ENCODE results near the gene H2BW2. TPM values are rescaled to one million over a fixed set of nuclear protein-coding genes. Genes with fewer than 3 reads are reported as not detected.
"Not testable (repeated sequence)": the region's sequence is repeated elsewhere in the genome, so short reads cannot be mapped to it uniquely, and the experiment has no call there.

The H2BW2 gene
- not detected in 2 replicates for total RNA-seq
- long read RNA-seq = 0 reads

DNA sequence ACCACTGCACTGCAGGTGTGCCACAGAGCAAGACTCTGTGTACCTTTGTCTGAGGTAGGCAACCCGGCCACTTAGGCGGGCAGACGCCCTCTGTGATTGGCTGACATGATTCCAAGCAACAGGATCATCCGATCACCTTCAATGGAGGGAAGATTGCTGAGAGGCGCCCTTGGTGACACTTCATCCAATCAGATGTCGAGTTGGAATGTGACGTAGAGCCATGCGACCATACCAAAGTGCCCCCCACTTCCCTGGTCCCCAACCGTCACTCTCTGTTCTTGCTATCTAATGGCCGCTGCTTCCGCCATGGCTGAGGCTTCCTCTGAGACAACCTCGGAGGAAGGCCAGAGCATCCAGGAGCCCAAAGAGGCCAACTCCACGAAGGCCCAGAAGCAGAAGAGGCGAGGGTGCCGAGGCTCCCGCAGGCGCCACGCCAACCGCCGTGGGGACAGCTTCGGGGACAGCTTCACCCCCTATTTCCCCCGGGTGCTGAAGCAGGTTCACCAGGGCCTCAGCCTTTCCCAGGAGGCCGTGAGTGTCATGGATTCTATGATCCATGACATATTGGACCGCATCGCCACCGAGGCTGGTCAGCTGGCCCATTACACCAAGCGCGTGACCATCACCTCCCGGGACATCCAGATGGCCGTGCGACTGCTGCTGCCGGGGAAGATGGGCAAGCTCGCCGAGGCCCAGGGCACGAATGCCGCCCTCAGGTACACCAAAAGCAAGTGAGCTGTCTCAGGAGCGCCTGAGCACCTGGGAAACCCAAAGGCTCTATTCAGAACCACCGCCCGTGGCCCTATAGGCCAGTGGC is at the start of gene H2BW2:
Gene H2BW2 (plus strand): TSS at position 268 of the 817 bp plus-strand sequence. CDS start 39 bp downstream, at position 307.
- H3K27me3 Mint-ChIP-seq (ENCODE audit: unreplicated experiment) = peaks cover 5% of the 10 kb centered on the region
- H3K4me3 Mint-ChIP-seq (ENCODE audit: unreplicated experiment) = no peak within 1 kb of the TSS
- TF ChIP-seq, protein P1, sequence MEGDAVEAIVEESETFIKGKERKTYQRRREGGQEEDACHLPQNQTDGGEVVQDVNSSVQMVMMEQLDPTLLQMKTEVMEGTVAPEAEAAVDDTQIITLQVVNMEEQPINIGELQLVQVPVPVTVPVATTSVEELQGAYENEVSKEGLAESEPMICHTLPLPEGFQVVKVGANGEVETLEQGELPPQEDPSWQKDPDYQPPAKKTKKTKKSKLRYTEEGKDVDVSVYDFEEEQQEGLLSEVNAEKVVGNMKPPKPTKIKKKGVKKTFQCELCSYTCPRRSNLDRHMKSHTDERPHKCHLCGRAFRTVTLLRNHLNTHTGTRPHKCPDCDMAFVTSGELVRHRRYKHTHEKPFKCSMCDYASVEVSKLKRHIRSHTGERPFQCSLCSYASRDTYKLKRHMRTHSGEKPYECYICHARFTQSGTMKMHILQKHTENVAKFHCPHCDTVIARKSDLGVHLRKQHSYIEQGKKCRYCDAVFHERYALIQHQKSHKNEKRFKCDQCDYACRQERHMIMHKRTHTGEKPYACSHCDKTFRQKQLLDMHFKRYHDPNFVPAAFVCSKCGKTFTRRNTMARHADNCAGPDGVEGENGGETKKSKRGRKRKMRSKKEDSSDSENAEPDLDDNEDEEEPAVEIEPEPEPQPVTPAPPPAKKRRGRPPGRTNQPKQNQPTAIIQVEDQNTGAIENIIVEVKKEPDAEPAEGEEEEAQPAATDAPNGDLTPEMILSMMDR (IDR thresholded peaks at IDR 0.05) = no peak
- no peak for DNase-seq (ENCODE audit: extremely low spot score, unreplicated experiment)
- H3K27ac Mint-ChIP-seq (ENCODE audit: unreplicated experiment) = no peak within 1 kb of the TSS
- H3K36me3 Mint-ChIP-seq (ENCODE audit: unreplicated experiment) = no peaks in the 10 kb centered on the region
- H3K4me1 Mint-ChIP-seq (ENCODE audit: unreplicated experiment) = no peaks in the 10 kb centered on the region
- H3K9me3 Mint-ChIP-seq (ENCODE audit: unreplicated experiment) = peaks cover 20% of the 10 kb centered on the region

DNA sequence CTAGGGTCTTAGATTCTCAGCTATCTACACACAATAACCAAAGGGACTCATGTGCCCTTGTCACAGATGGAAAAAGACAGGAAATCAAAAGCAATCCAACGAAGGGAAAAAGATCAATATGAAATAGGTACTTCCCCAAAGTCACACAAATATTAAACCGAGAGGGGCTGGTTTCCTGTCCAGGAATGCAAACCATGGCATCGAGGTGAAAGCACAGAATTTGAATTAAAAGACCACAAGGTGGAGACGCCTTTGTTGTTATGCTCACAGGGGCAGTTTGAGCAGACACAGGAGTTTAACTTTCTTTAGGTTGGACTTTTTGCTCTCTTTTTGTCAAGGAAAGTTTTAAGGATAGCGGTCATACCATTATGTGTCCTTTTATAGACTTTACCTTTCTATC is 40.5 kb upstream of the H2BW2 start:
- DNase-seq (ENCODE audit: extremely low spot score, unreplicated experiment) = peak; percentile 13
- Mint-ChIP-seq H3K36me3 (ENCODE audit: unreplicated experiment) (no peaks in the 10 kb centered on the region), H3K4me1 (ENCODE audit: unreplicated experiment) (peaks cover 2% of the 10 kb centered on the region), H3K27ac (ENCODE audit: unreplicated experiment) (no peak overlapping the region), H3K4me3 (ENCODE audit: unreplicated experiment) (no peak overlapping the region), H3K27me3 (ENCODE audit: unreplicated experiment) (peaks cover 7% of the 10 kb centered on the region), H3K9me3 (ENCODE audit: unreplicated experiment) (peaks cover 10% of the 10 kb centered on the region)
- TF ChIP-seq, protein P1 (IDR thresholded peaks at IDR 0.05) = no peak

DNA sequence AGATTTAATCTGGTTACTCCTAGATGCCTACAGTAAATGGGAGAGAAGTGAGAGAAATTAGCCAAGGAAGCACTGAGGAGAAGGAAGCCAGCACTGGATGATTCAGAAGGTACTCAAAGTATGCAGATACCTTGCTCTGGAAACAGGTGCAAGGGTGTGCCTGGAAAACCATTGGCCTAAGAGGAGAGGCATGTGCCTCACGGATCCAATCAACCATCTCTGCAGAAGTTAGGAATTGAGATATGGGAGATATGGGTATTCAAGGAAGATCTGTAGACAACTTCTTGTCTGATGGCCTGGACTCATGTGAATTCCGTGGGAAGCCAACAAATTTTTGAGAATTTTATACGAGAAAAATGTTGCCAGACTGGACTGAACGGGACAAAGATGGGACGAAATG is 30.9 kb upstream of the H2BW2 start:
- H3K4me3 Mint-ChIP-seq (ENCODE audit: unreplicated experiment) = no peak overlapping the region
- H3K9me3 Mint-ChIP-seq (ENCODE audit: unreplicated experiment) = peaks cover 6% of the 10 kb centered on the region
- H3K27me3 Mint-ChIP-seq (ENCODE audit: unreplicated experiment) = no peaks in the 10 kb centered on the region
- DNase-seq (ENCODE audit: extremely low spot score, unreplicated experiment) = no peak
- H3K4me1 Mint-ChIP-seq (ENCODE audit: unreplicated experiment) = no peaks in the 10 kb centered on the region
- no peak overlapping the region for H3K27ac Mint-ChIP-seq (ENCODE audit: unreplicated experiment)
- TF ChIP-seq, protein P1 (IDR thresholded peaks at IDR 0.05) = no peak
- no peaks in the 10 kb centered on the region for H3K36me3 Mint-ChIP-seq (ENCODE audit: unreplicated experiment)

DNA sequence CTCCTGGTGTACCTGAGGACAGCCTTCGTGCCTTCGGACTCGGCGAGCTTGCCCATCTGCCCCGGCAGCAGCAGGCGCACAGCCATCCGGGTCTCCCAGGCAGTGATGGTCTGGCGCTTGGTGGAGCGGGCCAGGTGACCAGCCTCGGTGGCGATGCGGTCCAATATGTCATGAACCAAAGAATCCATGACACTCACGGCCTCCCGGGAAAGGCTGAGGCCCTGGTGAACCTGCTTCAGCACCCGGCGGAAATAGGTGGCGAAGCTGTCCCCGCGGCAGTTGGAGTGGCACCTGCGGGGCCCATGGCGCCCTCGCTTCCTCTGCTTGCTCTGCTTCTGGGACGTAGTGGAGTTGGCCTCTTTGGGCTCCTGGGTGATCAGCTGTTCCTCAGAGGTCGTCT is 26.6 kb upstream of the H2BW2 start:
- no peak overlapping the region for H3K4me3 Mint-ChIP-seq (ENCODE audit: unreplicated experiment)
- TF ChIP-seq, protein P1 (IDR thresholded peaks at IDR 0.05) = no peak
- H3K9me3 Mint-ChIP-seq (ENCODE audit: unreplicated experiment) = peaks cover under 1% of the 10 kb centered on the region

DNA sequence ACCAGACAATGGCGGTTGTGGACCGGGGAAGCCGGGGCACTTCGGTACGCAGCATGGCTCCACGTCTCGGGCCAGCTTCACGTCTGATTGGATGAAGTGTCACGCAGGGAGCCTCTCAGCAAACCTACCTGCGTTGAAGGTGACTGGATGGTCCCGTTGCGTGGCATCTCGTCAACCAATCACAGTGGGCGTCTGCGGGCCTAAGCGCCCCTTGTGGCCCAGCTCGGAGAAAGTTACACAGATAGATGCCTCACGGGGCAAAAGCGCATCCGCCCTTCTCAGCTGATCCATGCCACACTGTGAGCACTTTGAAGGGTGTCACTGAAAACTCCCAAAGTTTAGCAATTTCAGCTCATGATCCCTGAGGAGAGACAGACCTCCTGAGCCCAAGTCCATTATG is 26.1 kb upstream of the H2BW2 start, which contains the start of gene H2BW1:
Gene H2BW1 (minus strand): TSS at position 103 of the 400 bp plus-strand sequence. CDS start 132 bp downstream, outside the sequence.
- no peak within 1 kb of the TSS for H3K4me3 Mint-ChIP-seq (ENCODE audit: unreplicated experiment)
- no peaks in the 10 kb centered on the region for H3K4me1 Mint-ChIP-seq (ENCODE audit: unreplicated experiment)
- peaks cover 5% of the 10 kb centered on the region for H3K9me3 Mint-ChIP-seq (ENCODE audit: unreplicated experiment)
- TF ChIP-seq, protein P1 (IDR thresholded peaks at IDR 0.05) = no peak
- H3K36me3 Mint-ChIP-seq (ENCODE audit: unreplicated experiment) = no peaks in the 10 kb centered on the region
- no peak for DNase-seq (ENCODE audit: extremely low spot score, unreplicated experiment)
- no peak within 1 kb of the TSS for H3K27ac Mint-ChIP-seq (ENCODE audit: unreplicated experiment)
- H3K27me3 Mint-ChIP-seq (ENCODE audit: unreplicated experiment) = no peaks in the 10 kb centered on the region

More for the DNA sequence above, 26.6 kb upstream of the H2BW2 start:
- no peaks in the 10 kb centered on the region for H3K4me1 Mint-ChIP-seq (ENCODE audit: unreplicated experiment)
- no peak overlapping the region for H3K27ac Mint-ChIP-seq (ENCODE audit: unreplicated experiment)
- no peak for DNase-seq (ENCODE audit: extremely low spot score, unreplicated experiment)
- no peaks in the 10 kb centered on the region for H3K36me3 Mint-ChIP-seq (ENCODE audit: unreplicated experiment)
- H3K27me3 Mint-ChIP-seq (ENCODE audit: unreplicated experiment) = no peaks in the 10 kb centered on the region

DNA sequence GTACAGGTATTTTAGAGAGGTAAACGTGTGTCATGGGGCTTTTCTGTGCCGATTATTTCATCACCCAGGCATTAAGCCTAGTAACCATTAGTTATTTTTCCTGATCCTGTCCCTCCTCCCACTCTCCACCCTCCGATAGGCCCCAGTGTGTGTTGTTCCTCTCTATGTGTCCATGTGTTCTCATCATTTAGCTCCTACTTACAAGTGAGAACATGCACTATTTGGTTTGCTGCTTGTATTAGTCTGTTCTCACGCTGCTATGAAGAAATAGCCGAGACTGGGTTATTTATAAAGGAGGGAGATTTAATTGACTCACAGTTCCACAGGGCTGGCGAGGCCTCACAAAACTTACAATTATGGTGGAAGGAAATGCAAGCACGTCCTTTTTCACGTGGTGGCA is 24.2 kb upstream of the H2BW2 start:
- DNase-seq (ENCODE audit: extremely low spot score, unreplicated experiment); H3K27ac Mint-ChIP-seq (ENCODE audit: unreplicated experiment); H3K4me3 Mint-ChIP-seq (ENCODE audit: unreplicated experiment); H3K4me1 Mint-ChIP-seq (ENCODE audit: unreplicated experiment); H3K36me3 Mint-ChIP-seq (ENCODE audit: unreplicated experiment); H3K9me3 Mint-ChIP-seq (ENCODE audit: unreplicated experiment); H3K27me3 Mint-ChIP-seq (ENCODE audit: unreplicated experiment): not testable (repeated sequence)

Data from osteocyte (in vitro differentiated cells).